Vagina (tissue), 2 donors: ENCODE data around the gene VWC2L.

Experiments
- POLR2A ChIP-seq, 2 donors: fragments of 450-650 bp; IDR thresholded peaks; one replicate each; pipeline ENCODE4 v1.6.1; 2017; ENCODE audit warnings: antibody characterized with exemption in 2 of 2, mild to moderate bottlenecking in 2 of 2, moderate library complexity in 2 of 2
- TF ChIP-seq, protein P1 (sequence below), 3 experiments: fragments of 450-650 bp in 2 of 3; fragments of 200-600 bp in 1 of 3; sonication (generic) in 1 of 3; IDR thresholded peaks; one replicate each; pipeline ENCODE4 v1.5.1; 2017 to 2019; ENCODE audit warnings: antibody characterized with exemption in 3 of 3, mild to moderate bottlenecking in 2 of 3, moderate library complexity in 2 of 3

DNA sequence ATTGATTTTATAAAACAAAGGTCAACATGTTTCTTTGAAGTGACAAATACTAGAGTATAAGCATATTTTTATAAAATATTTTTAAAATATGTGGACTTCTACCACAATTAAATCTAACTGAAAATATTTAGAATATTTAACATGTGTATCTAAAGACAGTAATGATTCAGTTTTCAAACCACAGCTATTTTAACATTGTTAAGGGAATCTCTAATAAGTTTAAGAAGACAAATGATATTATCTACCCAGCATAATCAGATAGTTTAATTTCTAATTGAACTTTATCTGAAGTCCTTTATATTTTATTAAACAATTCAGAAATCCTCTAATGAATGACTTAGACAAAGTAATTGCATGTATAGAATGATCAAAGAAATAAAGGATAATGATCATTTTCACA lies 96.2 kb downstream of the VWC2L start:
- TF ChIP-seq, protein P1, sequence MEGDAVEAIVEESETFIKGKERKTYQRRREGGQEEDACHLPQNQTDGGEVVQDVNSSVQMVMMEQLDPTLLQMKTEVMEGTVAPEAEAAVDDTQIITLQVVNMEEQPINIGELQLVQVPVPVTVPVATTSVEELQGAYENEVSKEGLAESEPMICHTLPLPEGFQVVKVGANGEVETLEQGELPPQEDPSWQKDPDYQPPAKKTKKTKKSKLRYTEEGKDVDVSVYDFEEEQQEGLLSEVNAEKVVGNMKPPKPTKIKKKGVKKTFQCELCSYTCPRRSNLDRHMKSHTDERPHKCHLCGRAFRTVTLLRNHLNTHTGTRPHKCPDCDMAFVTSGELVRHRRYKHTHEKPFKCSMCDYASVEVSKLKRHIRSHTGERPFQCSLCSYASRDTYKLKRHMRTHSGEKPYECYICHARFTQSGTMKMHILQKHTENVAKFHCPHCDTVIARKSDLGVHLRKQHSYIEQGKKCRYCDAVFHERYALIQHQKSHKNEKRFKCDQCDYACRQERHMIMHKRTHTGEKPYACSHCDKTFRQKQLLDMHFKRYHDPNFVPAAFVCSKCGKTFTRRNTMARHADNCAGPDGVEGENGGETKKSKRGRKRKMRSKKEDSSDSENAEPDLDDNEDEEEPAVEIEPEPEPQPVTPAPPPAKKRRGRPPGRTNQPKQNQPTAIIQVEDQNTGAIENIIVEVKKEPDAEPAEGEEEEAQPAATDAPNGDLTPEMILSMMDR (IDR thresholded peaks at IDR 0.05), result no peak
- no peak for TF ChIP-seq POLR2A (IDR thresholded peaks at IDR 0.05)
